NOMO-1 treated with dmso at 0.1 percent for 144 hours (cell line): ENCODE measurements around the gene SLC19A3.
"Not testable (repeated sequence)": the region's sequence is repeated elsewhere in the genome, so short reads cannot be mapped to it uniquely, and the experiment has no call there.

ENCODE experiments used
- DNase-seq: peaks from one replicate; lab custom pipeline; 2025; ENCODE audit not compliant: unreplicated experiment; lab: John Stamatoyannopoulos, UW

SLC19A3 gene

DNA sequence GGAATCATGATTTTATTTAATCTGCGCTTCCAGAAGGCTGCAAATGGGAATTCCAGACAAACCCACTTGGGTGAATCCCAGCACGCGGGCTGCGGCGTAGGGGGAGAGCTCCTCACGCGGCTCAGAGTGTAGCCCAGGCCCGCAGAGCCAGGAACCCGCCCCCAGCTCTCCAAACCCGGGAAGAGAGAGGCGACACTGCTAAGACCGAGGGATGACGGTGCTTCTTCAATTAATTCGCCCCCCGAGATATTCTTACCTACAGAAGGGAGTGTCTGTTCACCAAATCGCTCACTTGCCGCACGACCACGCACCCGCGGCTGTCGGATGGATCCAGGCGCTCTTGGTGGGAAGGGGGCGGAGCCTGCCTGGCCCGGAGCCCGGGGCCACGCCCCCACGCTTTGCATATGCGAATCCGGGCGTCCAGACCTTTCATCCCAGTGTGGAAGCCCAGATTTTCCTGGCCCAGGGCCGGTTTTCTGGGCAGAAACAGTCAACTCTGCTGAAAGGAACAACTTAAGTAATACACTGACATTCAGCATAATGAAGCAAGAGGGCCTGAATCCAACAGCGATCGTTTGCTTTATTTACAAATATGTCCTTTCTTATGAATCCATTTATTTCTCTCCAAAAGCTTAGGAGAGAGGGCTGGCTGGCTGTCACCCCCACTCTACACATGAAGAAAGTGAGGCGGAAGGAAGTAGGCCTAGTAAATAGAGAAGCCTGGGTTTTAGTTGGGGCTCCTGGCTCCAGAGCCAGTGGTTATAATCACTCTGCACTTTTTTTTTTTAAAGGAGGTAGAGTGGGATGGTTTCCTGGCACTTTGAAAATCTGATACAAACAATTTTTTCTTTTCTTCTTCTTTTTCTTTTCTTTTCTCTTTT lies at the start of gene SLC19A3:
Gene SLC19A3, minus strand, starts transcription at position 342 of the 881 bp plus-strand sequence. CDS start 15,710 bp downstream, outside the sequence.
- DNase-seq = no peak

DNA sequence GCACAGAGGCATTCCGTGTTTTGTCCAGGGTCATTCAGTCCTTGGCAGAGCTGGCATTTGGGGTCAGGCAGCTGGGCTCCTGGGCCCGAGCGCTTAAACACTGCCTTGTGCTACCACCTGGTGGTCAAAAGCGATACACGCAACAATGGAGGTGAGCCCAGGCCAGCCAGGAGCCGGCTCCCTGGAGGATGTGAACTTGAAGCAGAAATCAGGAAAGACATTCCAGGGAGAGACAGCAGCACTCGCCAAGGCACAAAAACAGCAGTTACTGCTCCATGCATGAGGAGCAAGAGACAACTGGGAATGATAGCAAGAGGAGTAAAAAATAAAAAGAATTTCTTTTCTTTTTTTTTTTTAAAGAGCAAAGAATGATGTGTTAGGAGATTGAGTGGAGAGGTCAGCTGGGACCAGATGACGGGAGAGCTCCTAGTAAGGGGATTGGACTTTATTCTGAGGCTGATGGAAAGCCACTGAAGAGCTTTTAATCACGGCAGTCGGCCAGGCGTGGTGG lies 48.6 kb upstream of the SLC19A3 start:
- peak; percentile 13 for DNase-seq

DNA sequence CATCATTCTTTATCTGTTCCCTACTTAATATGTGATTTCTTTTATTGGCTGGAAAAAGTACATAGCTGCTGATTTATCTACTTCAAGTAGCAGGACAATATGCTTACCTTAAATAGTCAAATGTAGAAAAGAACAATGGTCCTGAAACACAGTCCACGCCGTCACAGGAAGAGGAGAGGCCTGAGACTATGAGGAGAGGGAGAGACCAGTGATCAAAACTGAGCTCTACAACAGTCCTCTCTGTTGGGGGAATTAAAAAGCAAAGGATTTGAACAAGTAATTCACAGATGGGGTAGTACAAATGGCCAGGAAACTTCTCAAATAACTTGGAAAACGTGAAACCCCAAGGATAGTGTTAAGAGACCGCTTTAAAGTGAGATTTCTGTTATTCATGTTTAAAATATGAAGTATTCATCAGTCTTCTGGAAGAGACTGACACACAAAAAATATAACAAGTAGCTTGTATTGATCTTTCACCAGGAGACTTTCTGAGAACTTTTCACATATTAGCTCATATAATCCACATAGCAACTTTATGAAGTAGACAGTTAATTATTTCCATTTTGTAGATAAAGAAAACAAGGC lies 48.1 kb upstream of the SLC19A3 start:
- DNase-seq = no peak

DNA sequence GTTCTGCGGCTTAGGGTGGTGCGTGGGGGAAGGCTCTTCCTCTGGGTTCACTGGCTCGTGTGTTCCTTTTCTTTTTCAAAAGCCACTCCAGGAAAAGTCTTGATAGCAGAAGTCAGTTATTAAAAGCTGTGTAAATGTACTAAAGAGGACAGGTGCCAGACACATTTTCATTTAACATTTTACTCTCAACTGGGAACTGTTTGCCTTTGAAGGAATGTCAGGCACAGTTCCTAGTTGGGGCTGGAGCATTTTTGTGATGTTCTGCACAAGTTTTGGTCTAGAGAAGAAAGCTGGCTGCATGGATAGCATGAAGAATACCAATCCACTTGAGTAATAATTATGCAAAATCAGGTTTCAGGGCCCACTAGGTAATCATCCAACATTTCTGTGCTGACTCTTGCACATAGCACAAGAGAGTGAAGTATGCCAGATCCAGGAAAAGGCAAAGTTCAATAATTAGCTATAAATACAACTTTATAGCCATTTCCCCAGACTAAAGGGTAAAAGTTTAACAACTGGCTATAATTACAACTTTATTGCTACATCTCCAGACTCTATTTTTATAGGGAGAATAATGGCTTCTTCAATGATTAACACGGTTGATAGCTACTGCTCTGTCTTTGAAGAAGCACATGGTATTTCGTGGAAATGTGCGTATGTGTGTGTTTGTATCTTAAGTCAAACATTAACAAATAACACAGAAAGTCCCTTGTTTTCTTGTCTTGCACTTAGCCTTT lies 44.1 kb upstream of the SLC19A3 start:
- DNase-seq = no peak

DNA sequence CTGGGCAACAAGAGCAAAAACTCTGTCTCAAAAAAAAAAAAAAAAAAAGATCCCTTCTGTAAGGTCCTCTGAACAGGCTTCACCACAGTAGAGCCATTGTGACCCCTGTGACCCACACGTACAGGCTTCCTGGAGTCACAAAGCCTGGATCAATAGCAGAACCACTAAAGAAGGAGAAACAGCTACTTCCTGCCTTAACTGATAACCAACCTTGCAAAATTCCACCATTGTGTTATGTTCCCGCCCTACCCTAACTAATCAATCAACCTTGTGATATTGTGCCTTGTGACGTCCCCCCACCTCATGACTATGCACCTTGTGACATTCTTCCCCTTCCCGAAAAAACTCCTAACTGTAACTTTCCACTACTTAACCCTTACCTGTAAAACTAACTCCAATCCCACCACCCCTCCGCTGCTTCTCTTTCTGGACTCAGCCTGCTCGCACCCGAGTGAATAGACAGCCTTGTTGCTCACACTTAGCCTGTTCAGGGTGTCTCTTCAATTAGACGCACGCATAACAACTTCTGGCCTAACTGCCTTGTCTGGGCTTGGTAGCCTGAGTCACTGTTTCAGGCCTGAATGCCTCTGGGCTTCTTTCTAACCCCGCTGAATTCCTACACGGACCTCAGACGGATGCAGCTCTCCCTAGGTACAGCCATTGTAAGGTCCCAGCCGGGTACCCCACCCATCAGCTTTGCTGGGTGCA lies 41.7 kb upstream of the SLC19A3 start:
- DNase-seq = no peak

DNA sequence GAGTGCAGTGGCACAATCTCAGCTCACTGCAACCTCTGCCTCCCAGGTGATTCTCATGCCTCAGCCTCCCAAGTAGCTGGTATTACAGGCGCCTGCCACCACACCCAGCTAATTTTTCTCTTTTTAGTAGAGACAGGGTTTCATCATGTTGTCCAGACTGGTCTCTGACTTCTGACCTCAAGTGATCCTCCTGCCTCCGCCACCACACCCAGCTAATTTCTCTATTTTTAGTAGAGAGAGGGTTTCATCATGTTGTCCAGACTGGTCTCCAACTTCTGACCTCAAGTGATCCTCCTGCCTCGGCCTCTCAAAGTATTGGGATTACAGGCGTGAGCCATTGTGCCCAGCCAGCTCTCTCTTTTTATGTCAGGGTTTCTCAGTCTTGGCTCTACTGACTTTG lies 38.4 kb upstream of the SLC19A3 start:
- not testable (repeated sequence) for DNase-seq

DNA sequence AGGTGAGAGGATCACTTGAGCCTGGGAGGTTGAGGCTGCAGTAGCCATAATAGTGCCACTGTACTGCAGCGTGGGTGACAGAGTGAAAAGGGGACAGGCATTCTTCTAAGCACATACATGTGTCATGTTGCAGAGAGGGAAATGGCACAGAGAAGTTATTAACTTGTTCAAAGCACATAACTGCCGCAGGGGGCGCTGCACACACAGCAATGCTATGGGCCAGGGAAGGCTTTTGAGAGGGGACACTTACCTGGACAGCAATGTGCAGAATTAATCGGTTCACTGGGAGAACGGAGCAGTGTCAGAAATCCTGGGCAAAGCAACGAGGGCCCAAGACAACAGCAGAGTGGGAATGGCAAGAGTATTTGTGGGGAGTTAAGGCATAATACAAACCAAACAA lies 30.3 kb upstream of the SLC19A3 start:
- no peak for DNase-seq

DNA sequence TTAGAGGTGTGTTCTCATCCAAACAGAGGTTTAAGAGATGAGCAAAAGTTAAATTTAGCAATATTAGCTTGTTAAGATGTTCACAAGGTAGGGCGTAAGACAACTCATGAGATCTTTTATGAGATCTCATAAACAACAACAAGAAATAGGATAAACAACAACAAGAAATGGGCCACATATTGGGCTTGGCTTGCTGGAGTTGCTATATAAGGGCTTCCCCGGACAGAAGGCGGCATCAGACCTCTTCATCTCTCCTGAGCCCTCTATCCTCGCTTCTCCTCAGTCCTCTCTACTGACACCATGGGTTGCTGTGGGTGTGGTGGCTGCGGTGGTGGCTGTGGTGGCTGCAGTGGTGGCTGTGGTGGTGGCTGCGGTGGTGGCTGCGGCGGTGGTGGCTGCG lies 27.8 kb upstream of the SLC19A3 start, which contains the start of gene SCYGR8:
Gene SCYGR8, plus strand, starts transcription at position 301 of the 400 bp plus-strand sequence. Its CDS starts 0 bp downstream, at position 301.
- DNase-seq = no peak

DNA sequence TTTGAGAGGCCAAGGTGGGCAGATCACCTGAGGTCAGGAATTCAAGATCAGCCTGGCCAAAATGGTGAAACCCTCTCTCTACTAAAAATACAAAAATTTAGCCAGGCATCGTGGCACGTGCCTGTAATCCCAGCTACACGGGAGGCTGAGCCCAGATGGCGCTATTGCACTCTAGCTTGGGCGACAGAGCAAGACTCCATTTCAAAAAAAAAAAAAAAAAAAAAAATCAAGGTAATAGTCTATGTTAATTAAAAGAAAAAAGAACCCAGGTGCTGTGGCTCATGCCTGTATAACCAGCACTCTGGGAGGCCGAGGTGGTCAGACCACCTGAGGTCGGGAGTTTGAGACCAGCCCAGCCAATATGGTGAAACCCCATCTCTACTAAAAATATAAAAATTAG lies 22.9 kb upstream of the SLC19A3 start:
- not testable (repeated sequence) for DNase-seq

DNA sequence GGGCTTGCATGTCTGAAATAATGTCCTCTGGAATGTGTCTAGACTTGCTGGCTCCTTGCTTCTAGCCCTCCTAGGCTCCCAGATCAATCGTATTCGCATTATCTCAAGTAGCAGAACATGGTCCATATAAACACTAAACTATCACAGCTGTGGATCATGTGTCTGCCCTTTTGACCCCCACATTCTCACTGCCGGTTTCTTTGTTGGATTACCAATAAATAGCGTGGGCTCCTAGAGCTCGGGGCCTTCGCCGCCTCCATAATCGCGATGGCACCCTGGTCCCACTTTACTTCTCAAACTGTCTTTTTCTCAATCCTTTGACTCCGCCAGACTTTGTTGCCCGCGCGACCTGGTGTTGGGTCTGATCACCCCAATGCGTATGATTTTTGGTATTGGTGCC lies 21.5 kb upstream of the SLC19A3 start:
- DNase-seq = no peak

DNA sequence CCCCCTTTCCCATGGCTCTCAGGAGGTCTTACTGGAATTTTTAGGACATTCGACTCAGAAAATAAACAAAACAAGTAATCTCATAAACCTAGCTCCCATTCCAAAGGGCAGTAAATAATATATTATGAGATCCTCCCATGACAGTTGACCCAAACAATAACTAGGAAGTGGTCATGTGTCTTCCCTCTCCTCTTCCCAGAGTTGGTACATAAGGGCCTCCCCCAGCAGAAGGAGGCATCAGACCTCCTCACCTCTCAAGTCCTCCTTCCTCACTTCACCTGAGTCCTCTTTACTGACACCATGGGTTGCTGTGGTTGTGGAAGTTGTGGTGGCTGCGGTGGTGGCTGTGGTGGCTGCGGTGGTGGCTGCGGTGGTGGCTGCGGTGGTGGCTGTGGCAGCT lies 10.2 kb upstream of the SLC19A3 start, which contains the start of gene SCYGR7:
Gene SCYGR7, plus strand, starts transcription at position 301 of the 400 bp plus-strand sequence. Its CDS starts 0 bp downstream, at position 301.
- DNase-seq = no peak

DNA sequence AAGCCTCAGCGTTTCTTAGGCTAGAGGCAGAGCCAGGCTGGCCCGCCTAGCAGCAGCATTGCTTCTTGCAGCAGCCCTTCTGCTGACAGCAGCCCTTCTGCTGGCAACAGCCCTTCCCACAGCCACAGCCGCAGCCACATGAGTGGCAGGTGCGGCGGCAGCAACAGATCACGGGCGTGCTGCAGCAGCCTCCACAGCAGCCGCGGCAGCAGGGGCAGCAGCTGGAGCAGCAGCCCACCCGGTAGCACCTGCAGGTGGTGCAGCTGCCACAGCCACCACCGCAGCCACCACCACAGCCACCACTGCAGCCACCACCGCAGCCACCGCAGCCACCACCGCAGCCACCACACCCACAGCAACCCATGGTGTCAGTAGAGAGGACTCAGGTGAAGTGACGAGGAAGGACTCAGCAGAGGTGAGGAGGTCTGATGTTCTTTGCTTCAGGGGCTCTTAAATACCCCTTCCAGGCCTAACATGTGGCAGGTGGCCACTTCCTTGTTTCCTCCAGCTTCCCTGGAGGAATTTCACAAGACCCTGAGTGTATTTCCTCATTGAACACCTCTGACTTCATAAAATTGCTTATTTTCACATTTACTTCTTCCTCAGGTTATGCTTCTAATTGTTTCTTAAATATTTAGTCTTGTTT lies 6.7 kb upstream of the SLC19A3 start, which contains the start of gene SCYGR6:
Gene SCYGR6, minus strand, starts transcription at position 364 of the 646 bp plus-strand sequence. Its CDS starts 0 bp downstream, at position 364.
- DNase-seq = peak; percentile 7

DNA sequence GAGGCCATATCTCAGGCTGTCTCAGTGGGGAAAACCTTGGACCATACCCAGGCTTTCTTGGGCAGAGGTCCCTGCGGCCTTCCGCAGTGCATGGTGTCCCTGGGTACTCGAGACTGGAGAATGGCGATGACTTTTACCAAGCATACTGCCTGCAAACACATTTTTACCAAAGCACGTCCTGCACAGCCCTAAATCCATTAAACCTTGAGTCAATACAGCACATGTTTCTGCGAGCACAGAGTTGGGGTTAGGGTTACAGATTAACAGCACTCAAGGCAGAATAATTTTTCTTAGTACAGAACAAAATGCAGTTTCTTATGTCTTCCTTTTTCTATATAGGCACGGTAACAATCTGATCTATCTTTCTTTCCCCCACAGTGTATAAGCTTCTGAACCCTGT lies 5.0 kb upstream of the SLC19A3 start:
- DNase-seq = not testable (repeated sequence)

DNA sequence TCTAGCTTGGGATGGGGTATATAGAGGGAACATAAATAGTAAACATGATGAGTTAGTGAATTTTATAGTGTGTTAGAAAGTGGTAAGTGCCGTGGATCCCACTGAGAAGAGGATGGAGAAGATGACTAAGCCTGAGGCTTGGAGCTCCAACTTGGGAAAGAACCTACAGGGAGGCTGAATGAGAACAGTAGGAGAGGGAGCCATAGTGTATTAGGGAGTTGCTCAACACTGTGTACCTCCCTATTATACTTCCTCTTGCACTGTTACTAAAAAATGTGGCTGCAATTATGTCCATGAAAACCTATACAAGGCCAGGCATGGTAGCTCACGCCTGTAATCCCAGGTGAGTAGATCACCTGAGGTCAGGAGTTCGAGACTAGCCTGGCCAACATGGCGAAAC lies 2.9 kb upstream of the SLC19A3 start:
- no peak for DNase-seq

DNA sequence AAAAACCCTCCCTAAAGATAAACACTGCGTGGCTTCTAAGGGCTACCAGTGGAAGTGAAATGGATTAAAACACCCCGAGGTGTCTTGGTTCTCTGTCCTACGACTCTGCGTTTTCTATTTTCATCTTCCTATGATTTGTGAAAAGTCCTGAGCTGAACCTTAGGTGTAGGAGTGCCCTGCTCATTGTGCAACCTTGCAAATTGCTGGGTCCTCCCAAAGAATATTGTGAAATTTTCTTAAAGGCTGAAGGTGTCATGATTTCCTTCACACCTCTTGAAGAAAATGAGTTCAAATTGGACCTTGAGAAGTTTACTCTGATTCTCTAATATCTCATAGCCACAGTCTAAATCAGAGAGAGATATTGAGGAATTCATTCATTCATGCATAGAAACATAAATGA lies 1.8 kb upstream of the SLC19A3 start:
- DNase-seq = no peak

DNA sequence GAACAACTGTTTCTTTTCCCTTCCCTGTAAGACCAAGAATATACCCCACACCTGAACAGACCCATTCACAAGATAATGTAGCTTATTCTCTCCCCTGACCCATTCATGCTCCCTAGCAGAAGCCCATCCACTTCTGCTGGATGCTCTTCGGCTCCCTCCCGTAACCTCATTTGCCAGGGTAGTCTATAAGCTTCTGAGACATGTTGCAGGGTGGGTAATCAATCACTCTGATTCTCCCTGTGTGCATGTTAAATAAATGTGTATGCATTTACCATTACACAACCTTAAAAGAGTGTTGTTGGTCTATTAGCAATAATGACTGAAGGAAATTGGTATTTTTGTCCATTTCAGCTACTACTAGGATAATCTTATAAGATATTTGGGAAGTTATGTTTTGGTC lies 1.3 kb downstream of the SLC19A3 start:
- no peak for DNase-seq

DNA sequence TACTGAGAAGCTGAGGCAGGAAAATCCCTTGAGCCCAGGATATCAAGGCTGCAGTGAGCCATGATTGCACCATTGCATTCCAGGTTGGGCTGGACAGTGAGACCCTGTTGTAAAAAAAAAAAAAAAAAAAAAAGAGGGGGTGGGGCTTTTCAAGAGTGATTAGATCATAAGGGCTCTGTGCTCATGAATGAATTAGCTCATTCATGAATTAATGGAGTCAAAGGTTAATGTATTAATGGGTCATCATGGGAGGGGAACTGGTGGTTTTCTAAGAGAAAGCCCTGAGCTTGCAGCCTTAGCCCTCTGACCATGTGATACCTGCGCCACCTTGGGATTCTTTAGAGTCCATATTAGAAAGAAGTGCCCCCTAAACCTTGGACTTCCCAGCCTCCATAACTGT lies 4.5 kb downstream of the SLC19A3 start:
- DNase-seq = no peak

DNA sequence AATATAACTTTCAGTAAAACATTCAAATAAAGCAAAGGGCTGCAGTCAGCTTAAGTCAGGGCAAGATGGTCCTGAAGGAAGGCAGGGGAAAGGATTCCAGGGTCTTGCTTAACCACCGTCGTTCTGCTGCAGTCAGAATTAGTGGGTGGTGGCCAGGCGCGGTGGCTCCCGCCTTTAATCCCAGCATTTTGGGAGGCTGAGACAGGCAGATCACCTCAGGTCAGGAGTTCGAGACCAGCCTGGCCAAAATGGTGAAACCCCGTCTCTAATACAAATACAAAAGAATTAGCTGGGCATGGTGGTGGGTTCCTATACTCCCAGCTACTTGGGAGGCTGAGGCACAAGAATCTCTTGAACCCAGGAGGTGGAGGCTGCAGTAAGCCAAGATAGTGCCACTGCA lies 6.8 kb downstream of the SLC19A3 start:
- DNase-seq = no peak

DNA sequence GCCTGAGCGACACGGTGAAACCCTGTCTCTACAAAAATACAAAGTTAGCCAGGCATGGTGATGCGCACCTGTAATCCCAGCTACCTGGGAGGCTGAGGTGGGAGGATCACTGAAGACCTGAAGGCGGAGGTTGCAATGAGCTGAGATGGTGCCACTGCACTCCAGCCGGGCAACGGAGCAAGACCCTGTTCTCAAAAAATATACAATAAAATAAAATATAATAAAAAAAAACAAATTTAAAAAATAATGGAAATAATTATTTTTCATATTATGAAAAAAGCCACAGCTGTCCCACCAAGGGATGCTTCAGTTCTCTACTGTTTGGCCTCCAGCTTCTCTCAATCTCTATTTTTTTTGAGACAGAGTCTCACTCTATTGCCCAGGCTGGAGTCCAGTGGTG lies 10.4 kb downstream of the SLC19A3 start:
- no peak for DNase-seq

DNA sequence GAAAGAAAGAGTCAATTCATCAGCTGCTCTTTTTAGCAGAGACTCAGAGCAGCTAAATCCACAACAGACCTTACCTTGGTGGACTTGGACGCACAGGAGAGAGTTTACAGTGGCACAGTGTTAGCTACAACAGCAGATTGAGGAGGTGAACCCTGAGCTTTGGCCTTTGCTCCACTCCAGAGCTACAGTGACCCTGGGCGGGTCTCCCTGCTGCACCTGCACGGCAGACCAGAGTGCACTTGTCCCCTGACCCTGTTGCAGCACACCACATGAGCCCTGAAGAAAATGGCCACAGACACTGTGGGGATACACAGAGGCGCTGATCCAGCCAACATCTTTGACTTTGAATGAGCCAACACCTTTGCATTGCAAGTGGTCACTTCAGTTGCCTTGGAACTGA lies 11.0 kb downstream of the SLC19A3 start:
- no peak for DNase-seq
